Neural cell (in vitro differentiated cells): ENCODE measurements around the gene GUSB. TPM values are rescaled to one million over a fixed set of nuclear protein-coding genes. Genes with fewer than 3 reads are reported as not detected.

Source experiments
- H2AFZ ChIP-seq: fragments of 200-600, 300-800 bp; sonication (generic), shearing (Covaris generic); 2 replicates; pipeline ENCODE4 v1.6.0; 2014; ENCODE audit warnings: low read depth, mild to moderate bottlenecking, antibody characterized with exemption, low read length, moderate library complexity
- H3F3A ChIP-seq: fragments of 200-600 bp; shearing (Covaris generic); 2 replicates; pipeline ENCODE4 v1.6.1; 2016; ENCODE audit warnings: mild to moderate bottlenecking, moderate library complexity, mixed read lengths, antibody characterized with exemption, low read length; ENCODE audit not compliant: insufficient read depth, poor library complexity, severe bottlenecking
- H3K27ac ChIP-seq: fragments of 200-600, 300-800 bp; sonication (generic), shearing (Covaris generic); 2 replicates; pipeline ENCODE4 v1.5.1; 2014; ENCODE audit warnings: mild to moderate bottlenecking, low read length, moderate library complexity
- H3K27me3 ChIP-seq: fragments of 300-800, 200-600 bp; sonication (generic), shearing (Covaris generic); 2 replicates; pipeline ENCODE4 v1.6.0; 2014; ENCODE audit warnings: mild to moderate bottlenecking, low read depth, low read length, moderate library complexity; ENCODE audit not compliant: insufficient read depth
- H3K36me3 ChIP-seq: fragments of 300-800, 200-600 bp; sonication (generic), shearing (Covaris generic); 2 replicates; pipeline ENCODE4 v1.5.1; 2014; ENCODE audit warnings: mild to moderate bottlenecking, antibody characterized with exemption, low read length, moderate library complexity; ENCODE audit not compliant: insufficient read depth
- H3K4me2 ChIP-seq: fragments of 300-800, 200-600 bp; sonication (generic), shearing (Covaris generic); 2 replicates; pipeline ENCODE4 v1.6.0; 2014; ENCODE audit warnings: mild to moderate bottlenecking, low read length
- H3K4me3 ChIP-seq: fragments of 300-800, 200-600 bp; sonication (generic), shearing (Covaris generic); 2 replicates; pipeline ENCODE4 v1.5.1; 2014; ENCODE audit warnings: mild to moderate bottlenecking, low read length, moderate library complexity
- H3K79me2 ChIP-seq: fragments of 200-600 bp; shearing (Covaris generic); replicated peaks from 2 replicates; pipeline ENCODE4 v1.6.0; 2014; ENCODE audit warnings: mild to moderate bottlenecking, low read length, moderate library complexity; ENCODE audit not compliant: insufficient read depth
- H3K9ac ChIP-seq: fragments of 300-800, 200-600 bp; sonication (generic), shearing (Covaris generic); 2 replicates; pipeline ENCODE4 v1.6.1; 2016; ENCODE audit warnings: mild to moderate bottlenecking, low read length, mixed read lengths
- H3K9me2 ChIP-seq: fragments of 200-600 bp; shearing (Covaris generic); 2 replicates; pipeline ENCODE4 v1.6.1; 2016; ENCODE audit warnings: mild to moderate bottlenecking, low read length, mixed read lengths; ENCODE audit not compliant: insufficient read depth
- H3K9me3 ChIP-seq: fragments of 200-600, 300-800 bp; sonication (generic), shearing (Covaris generic); 2 replicates; pipeline ENCODE4 v1.6.1; 2016; ENCODE audit warnings: mild to moderate bottlenecking, mixed run types, low read length, moderate library complexity, mixed read lengths
- H4K20me1 ChIP-seq: fragments of 200-600 bp; shearing (Covaris generic); 2 replicates; pipeline ENCODE4 v1.6.1; 2016; ENCODE audit warnings: mild to moderate bottlenecking, mixed run types; ENCODE audit not compliant: insufficient read depth
- CTCF ChIP-seq: fragments of 450-650 bp; IDR thresholded peaks from 2 replicates; pipeline ENCODE4 v1.5.1; 2014; ENCODE audit warnings: antibody characterized with exemption, mild to moderate bottlenecking, moderate library complexity; ENCODE audit not compliant: poor library complexity, severe bottlenecking
- EP300 ChIP-seq: fragments of 450-650 bp; conservative IDR thresholded peaks from 2 replicates; pipeline ENCODE4 v1.6.1; 2014; ENCODE audit warnings: antibody characterized with exemption, mild to moderate bottlenecking, moderate library complexity; ENCODE audit not compliant: poor library complexity, severe bottlenecking
- EZH2 ChIP-seq: fragments of 200-600, 300-800 bp; shearing (Covaris generic), sonication (generic); IDR thresholded peaks from 2 replicates; pipeline ENCODE4 v1.6.1; 2014; ENCODE audit warnings: antibody characterized with exemption, low read length, borderline replicate concordance, mild to moderate bottlenecking; ENCODE audit not compliant: insufficient read depth, poor library complexity, severe bottlenecking
- MXI1 ChIP-seq: fragments of 450-650 bp; conservative IDR thresholded peaks from 2 replicates; pipeline ENCODE4 v1.6.1; 2014; ENCODE audit warnings: antibody characterized with exemption, mild to moderate bottlenecking; ENCODE audit not compliant: poor library complexity, severe bottlenecking
- POLR2AphosphoS5 ChIP-seq: IDR thresholded peaks from 2 replicates; pipeline ENCODE4 v1.6.1; 2012
- RAD21 ChIP-seq: fragments of 450-650 bp; conservative IDR thresholded peaks from 2 replicates; pipeline ENCODE4 v1.6.1; 2014; ENCODE audit warnings: antibody characterized with exemption, mild to moderate bottlenecking, moderate library complexity
- REST ChIP-seq: IDR thresholded peaks from 2 replicates; pipeline ENCODE4 v1.6.1; 2012; ENCODE audit warnings: borderline replicate concordance
- SMC3 ChIP-seq: fragments of 450-650 bp; conservative IDR thresholded peaks from 2 replicates; pipeline ENCODE4 v1.6.1; 2014; ENCODE audit warnings: antibody characterized with exemption, mild to moderate bottlenecking, moderate library complexity; ENCODE audit not compliant: poor library complexity
- TAF1 ChIP-seq: IDR thresholded peaks from 2 replicates; pipeline ENCODE4 v1.6.1; 2012; ENCODE audit warnings: low read depth
- polyA plus RNA-seq: library from polyadenylated mRNA; depleted of rRNA; stranded (reverse); fragments of >200 nt; gene quantifications from 2 replicates; pipeline ENCODE4 v1.2.3, GENCODE V29; 2014

GUSB gene
- polyA plus RNA-seq, 1 donor from 2014 or later, result 50.3 TPM

GRCh38 chr7:65975814-65976445 lies 6.1 kb downstream of the GUSB start:
- Histone ChIP-seq H3K27me3 (no peaks in the 10 kb centered on the region), H3K9me2 (no peaks in the 10 kb centered on the region), H3K79me2 (peaks cover 5% of the 10 kb centered on the region), H3K9me3 (no peaks in the 10 kb centered on the region), H3K36me3 (no peaks in the 10 kb centered on the region), H4K20me1 (no peaks in the 10 kb centered on the region), H2AFZ (no peak overlapping the region), H3K4me3 (no peak overlapping the region), H3K27ac (no peak overlapping the region), H3K9ac (no peak overlapping the region), H3F3A (no peaks in the 10 kb centered on the region), H3K4me2 (no peak overlapping the region)
- TF ChIP-seq SMC3 (no peak), MXI1 (no peak), EP300 (no peak), EZH2 (no peak), CTCF (no peak), TAF1 (no peak), POLR2AphosphoS5 (no peak), RAD21 (no peak), REST (no peak)

GRCh38 chr7:65974876-65975275 lies 7.1 kb downstream of the GUSB start:
- Histone ChIP-seq H3K4me2 (no peak overlapping the region), H4K20me1 (no peaks in the 10 kb centered on the region), H3K79me2 (no peaks in the 10 kb centered on the region), H3K36me3 (no peaks in the 10 kb centered on the region), H3F3A (no peaks in the 10 kb centered on the region), H3K27ac (no peak overlapping the region), H2AFZ (no peak overlapping the region), H3K4me3 (no peak overlapping the region), H3K9ac (no peak overlapping the region), H3K27me3 (no peaks in the 10 kb centered on the region), H3K9me3 (no peaks in the 10 kb centered on the region), H3K9me2 (no peaks in the 10 kb centered on the region)
- TF ChIP-seq MXI1 (no peak), TAF1 (no peak), EZH2 (no peak), CTCF (no peak), EP300 (no peak), POLR2AphosphoS5 (no peak), SMC3 (no peak), REST (no peak), RAD21 (no peak)
